HFFc6 (cell line): Measurements from ENCODE around the gene GALNT17. TPM values are rescaled to one million over a fixed set of nuclear protein-coding genes. Genes with fewer than 3 reads are reported as not detected.
A peak's percentile ranks its signal among the peaks of the same experiment; 100 is the strongest.

Experiments
- DNase-seq: peaks from one replicate; pipeline ENCODE4 v3.0.0-alpha.2; 2018
- H3K27ac Mint-ChIP-seq: 2 replicates; pipeline ENCODE4 v1.8.0; 2020; ENCODE audit warnings: mild to moderate bottlenecking, mixed read lengths
- H3K27me3 Mint-ChIP-seq: 2 replicates; pipeline ENCODE4 v1.8.0; 2021; ENCODE audit warnings: mild to moderate bottlenecking, moderate library complexity, mixed read lengths; ENCODE audit not compliant: insufficient read depth
- H3K36me3 Mint-ChIP-seq: 2 replicates; pipeline ENCODE4 v1.8.0; 2021; ENCODE audit warnings: low read depth, mixed read lengths
- H3K4me1 Mint-ChIP-seq: 2 replicates; pipeline ENCODE4 v1.8.0; 2020; ENCODE audit warnings: low read depth, mixed read lengths
- H3K4me3 Mint-ChIP-seq: 2 replicates; pipeline ENCODE4 v1.8.0; 2020; ENCODE audit warnings: mild to moderate bottlenecking, moderate library complexity, mixed read lengths
- H3K9me3 Mint-ChIP-seq: 2 replicates; pipeline ENCODE4 v1.8.0; 2020; ENCODE audit warnings: mild to moderate bottlenecking, mixed read lengths
- CTCF ChIP-seq: fragments of 200-600 bp; sonication (generic); IDR thresholded peaks from 2 replicates; pipeline ENCODE4 v1.5.0; 2021; ENCODE audit warnings: antibody characterized with exemption, mild to moderate bottlenecking
- total RNA-seq, 6 experiments: library from RNA; stranded (reverse); fragmentation: NEBNext Ultra II Directional; extraction: Animal tissue kit (Norgen Biotek cat#: 25700); gene quantifications; 2 replicates in 1 of 6; 3 replicates in 5 of 6; pipeline ENCODE4 v1.2.3, GENCODE V29; 2021

The GALNT17 gene
- total RNA-seq, 6 experiments from 2014 or later: not detected

- Mint-ChIP-seq H3K4me3 (no peak overlapping the region), H3K27ac (no peak overlapping the region), H3K9me3 (peaks cover 22% of the 10 kb centered on the region), H3K27me3 (no peaks in the 10 kb centered on the region), H3K36me3 (no peaks in the 10 kb centered on the region), H3K4me1 (no peaks in the 10 kb centered on the region)
- TF ChIP-seq CTCF: no peak
- DNase-seq: no peak
Measured at GRCh38 chr7:71300603-71301002, 168.7 kb downstream of the GALNT17 start.

GRCh38 chr7:71301167-71301566 is 169.2 kb downstream of the GALNT17 start:
- TF ChIP-seq CTCF: no peak
- no peaks in the 10 kb centered on the region for H3K4me1 Mint-ChIP-seq
- no peaks in the 10 kb centered on the region for H3K36me3 Mint-ChIP-seq
- no peaks in the 10 kb centered on the region for H3K27me3 Mint-ChIP-seq
- no peak overlapping the region for H3K27ac Mint-ChIP-seq
- no peak for DNase-seq
- peaks cover 22% of the 10 kb centered on the region for H3K9me3 Mint-ChIP-seq
- H3K4me3 Mint-ChIP-seq: no peak overlapping the region

- H3K4me3 Mint-ChIP-seq: no peak overlapping the region
- no peak overlapping the region for H3K27ac Mint-ChIP-seq
- peaks cover 29% of the 10 kb centered on the region for H3K9me3 Mint-ChIP-seq
- TF ChIP-seq CTCF: no peak
- peaks cover 3% of the 10 kb centered on the region; the same call in 1 of the 2 replicates for H3K36me3 Mint-ChIP-seq
- no peaks in the 10 kb centered on the region for H3K27me3 Mint-ChIP-seq
- H3K4me1 Mint-ChIP-seq: no peaks in the 10 kb centered on the region
- peak; percentile 0 for DNase-seq
Measured at GRCh38 chr7:71303566-71303965, 171.6 kb downstream of the GALNT17 start.

DNA sequence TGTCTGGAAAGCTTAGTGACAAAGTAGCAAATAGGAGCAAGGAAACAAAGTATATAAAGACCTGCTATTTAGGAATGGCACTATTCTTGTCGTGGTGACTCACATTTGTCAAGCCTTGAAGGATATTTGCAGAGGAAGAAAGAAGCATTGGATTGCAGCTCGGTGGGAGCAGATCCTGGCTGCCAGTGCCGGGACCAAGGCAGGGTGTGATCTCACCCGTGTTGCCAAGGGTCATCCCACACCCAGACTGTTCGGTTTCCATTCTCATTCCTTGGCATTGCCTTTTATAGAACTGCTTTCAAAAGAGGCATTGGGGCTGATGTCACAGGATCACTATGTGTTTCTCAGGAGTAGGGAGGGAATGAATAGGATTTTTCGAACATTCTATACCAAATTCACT is 176.2 kb downstream of the GALNT17 start:
- Mint-ChIP-seq H3K27me3 (peaks cover 1% of the 10 kb centered on the region), H3K36me3 (peaks cover 10% of the 10 kb centered on the region; the same call in 1 of the 2 replicates), H3K4me3 (no peak overlapping the region), H3K4me1 (no peaks in the 10 kb centered on the region), H3K27ac (no peak overlapping the region), H3K9me3 (peaks cover 57% of the 10 kb centered on the region)
- no peak for TF ChIP-seq CTCF
- no peak for DNase-seq

- Mint-ChIP-seq H3K27ac (no peak overlapping the region), H3K36me3 (peaks cover 6% of the 10 kb centered on the region; the same call in 1 of the 2 replicates), H3K4me3 (no peak overlapping the region), H3K27me3 (peaks cover 1% of the 10 kb centered on the region), H3K9me3 (peaks cover 67% of the 10 kb centered on the region), H3K4me1 (no peaks in the 10 kb centered on the region)
- DNase-seq: no peak
- TF ChIP-seq CTCF: no peak
Measured at GRCh38 chr7:71311576-71311975, 179.6 kb downstream of the GALNT17 start.
